Loucy (cell line): Measurements from ENCODE around the gene TBATA.

Experiments used
- EZH2phosphoT487 ChIP-seq: fragments of 200-600 bp; IDR thresholded peaks from 2 replicates; pipeline ENCODE4 v1.6.1; 2018; ENCODE audit warnings: antibody characterized with exemption, mild to moderate bottlenecking, moderate library complexity, borderline replicate concordance
- TF ChIP-seq, protein P1 (sequence below): fragments of 200-600 bp; sonication (generic); conservative IDR thresholded peaks from 2 replicates; pipeline ENCODE4 v1.5.1; 2014; ENCODE audit warnings: mild to moderate bottlenecking, antibody characterized with exemption, low read length

DNA sequence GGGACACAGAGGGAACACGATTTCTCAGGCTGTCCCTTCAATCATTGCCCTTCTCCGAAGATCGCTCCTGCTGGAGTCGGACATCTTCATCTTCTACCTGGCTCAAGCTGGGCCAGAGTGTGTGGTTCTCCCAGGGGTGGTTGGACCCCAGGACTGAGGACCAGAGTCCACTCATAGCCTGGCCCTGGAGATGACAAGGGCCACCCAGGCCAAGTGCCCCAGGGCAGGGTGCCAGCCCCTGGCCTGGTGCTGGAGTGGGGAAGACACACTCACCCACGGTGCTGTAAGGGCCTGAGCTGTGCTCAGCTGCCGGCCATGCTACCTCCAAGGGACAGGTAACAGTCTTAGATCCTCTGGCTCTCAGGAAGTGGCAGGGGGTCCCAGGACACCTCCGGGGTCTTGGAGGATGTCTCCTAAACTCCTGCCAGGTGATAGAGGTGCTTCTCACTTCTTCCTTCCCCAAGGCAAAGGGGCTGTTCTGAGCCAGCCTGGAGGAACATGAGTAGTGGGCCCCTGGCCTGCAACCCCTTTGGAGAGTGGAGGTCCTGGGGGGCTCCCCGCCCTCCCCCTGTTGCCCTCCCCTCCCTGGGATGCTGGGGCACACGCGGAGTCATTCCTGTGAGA, 23.3 kb downstream of the TBATA start:
- TF ChIP-seq, protein P1, sequence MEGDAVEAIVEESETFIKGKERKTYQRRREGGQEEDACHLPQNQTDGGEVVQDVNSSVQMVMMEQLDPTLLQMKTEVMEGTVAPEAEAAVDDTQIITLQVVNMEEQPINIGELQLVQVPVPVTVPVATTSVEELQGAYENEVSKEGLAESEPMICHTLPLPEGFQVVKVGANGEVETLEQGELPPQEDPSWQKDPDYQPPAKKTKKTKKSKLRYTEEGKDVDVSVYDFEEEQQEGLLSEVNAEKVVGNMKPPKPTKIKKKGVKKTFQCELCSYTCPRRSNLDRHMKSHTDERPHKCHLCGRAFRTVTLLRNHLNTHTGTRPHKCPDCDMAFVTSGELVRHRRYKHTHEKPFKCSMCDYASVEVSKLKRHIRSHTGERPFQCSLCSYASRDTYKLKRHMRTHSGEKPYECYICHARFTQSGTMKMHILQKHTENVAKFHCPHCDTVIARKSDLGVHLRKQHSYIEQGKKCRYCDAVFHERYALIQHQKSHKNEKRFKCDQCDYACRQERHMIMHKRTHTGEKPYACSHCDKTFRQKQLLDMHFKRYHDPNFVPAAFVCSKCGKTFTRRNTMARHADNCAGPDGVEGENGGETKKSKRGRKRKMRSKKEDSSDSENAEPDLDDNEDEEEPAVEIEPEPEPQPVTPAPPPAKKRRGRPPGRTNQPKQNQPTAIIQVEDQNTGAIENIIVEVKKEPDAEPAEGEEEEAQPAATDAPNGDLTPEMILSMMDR = no peak
- TF ChIP-seq EZH2phosphoT487 = no peak
